ENCODE results near the gene RGS3. TPM values are rescaled to one million over a fixed set of nuclear protein-coding genes. Genes with fewer than 3 reads are reported as not detected.

Gene RGS3
- polyA plus RNA-seq, 1 experiment: 41.0 TPM

DNA sequence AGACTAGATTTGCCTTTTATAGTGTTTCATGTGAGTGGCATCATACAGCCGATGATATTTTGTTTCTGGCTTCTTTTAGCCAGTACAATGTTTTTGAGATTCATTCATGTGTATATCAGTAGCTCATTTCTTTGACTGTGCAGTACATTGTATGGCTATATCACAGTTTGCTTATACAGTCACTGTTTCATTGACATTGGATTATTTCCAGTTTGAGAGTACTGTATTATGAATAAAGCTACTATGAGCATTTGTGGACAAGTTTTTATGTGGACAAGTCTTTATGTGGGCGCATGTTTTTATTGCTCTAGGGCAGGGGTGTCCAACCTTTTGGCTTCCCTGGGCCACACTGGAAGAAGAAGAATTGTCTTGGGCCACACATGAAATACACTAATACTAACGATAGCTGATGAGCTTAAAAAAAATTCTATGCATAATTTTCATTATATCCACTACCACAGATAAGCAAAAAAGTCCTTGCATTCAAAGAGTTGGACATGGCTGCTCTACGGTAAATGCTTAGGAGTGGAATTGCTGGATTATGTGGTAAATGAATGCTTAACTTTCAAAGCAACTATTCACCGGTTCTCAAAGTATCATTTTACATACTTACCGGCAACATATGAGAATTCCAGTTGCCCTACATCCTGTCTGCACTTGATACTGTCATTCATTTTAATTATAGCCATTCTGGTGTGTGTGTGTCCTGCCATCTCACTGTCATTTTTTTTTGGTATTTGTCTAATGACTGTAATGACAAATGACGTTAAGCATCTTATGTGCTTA lies 177.8 kb downstream of the RGS3 start:
- ChIA-PET CTCF (interaction anchor here (0.7 to 2.1 kb wide), 4 partner anchors 14 to 50 kb away, joined by 3 to 8 read pairs (median 5); no protein-coding TSS in a partner anchor), POLR2A (no interaction called here)
- TF ChIP-seq, protein P1, sequence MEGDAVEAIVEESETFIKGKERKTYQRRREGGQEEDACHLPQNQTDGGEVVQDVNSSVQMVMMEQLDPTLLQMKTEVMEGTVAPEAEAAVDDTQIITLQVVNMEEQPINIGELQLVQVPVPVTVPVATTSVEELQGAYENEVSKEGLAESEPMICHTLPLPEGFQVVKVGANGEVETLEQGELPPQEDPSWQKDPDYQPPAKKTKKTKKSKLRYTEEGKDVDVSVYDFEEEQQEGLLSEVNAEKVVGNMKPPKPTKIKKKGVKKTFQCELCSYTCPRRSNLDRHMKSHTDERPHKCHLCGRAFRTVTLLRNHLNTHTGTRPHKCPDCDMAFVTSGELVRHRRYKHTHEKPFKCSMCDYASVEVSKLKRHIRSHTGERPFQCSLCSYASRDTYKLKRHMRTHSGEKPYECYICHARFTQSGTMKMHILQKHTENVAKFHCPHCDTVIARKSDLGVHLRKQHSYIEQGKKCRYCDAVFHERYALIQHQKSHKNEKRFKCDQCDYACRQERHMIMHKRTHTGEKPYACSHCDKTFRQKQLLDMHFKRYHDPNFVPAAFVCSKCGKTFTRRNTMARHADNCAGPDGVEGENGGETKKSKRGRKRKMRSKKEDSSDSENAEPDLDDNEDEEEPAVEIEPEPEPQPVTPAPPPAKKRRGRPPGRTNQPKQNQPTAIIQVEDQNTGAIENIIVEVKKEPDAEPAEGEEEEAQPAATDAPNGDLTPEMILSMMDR (IDR thresholded peaks at IDR 0.05; ENCODE audit: low read depth, low read length): no peak
- no peak for DNase-seq (ENCODE audit: low read depth, low spot score)
- Histone ChIP-seq H3K27ac (ENCODE audit: low read depth, low read length) (no peak overlapping the region), H3K27me3 (ENCODE audit: control insufficient read depth, insufficient read depth, low read length) (no peaks in the 10 kb centered on the region), H3K9me3 (ENCODE audit: control insufficient read depth, insufficient read depth, low read length) (no peaks in the 10 kb centered on the region), H3K4me3 (ENCODE audit: low read depth, low read length) (no peak overlapping the region)

DNA sequence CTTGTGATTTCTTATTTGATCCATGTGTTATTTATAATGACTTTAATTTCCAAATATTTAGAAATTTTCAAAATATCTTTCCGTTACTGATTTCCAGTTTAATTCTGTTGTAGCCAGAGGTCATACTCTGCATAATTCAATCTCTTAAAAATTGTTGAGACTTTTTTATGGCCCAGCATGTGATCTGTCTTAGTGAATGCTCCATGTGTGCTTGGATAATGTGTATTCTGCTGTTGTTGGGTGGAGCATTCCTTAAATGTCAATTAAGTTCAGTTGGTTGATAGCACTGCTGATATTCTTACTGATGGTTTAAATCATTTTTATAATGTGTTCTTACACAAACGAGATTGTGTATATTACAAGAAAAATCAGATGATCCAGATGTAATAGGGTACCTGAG lies 180.8 kb downstream of the RGS3 start:
- POLR2A ChIA-PET: no interaction called here
- DNase-seq (ENCODE audit: low read depth, low spot score): no peak

DNA sequence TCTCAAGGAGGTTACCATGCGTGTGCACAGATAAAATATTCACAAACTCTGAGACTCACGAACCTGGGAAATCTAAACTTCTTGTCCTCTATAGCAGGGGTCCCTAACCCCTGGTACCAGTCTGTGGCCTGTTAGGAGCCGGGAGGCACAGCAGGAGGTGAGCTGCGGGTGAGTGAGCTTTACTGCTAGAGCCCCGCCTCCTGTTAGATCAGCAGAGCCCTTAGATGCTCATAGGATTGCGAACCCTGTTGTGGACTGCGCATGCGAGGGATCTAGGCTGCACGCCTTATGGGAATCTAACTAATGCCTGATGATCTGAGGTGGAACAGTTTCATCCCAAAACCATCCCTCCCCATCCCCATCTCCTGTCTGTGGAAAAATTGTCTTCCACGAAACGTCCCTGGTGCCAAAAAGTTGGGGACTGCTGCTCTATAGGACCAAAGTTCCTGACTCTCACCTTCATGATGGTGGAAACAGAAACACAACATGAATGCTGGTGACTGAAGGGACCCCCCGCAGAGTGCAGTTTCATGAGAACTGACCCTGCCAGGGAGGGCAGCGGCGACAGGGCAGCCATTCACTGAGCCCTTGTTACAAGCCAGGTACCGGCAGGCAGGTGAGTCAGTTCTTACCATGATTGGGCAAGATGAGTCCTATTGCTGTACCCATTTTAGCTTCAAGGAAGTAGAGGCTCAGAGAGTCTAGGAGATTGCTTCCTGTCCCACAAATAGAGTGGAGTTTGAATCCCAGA lies 181.9 kb downstream of the RGS3 start:
- no peak overlapping the region for H3K27ac ChIP-seq (ENCODE audit: low read depth, low read length)
- no peaks in the 10 kb centered on the region for H3K27me3 ChIP-seq (ENCODE audit: control insufficient read depth, insufficient read depth, low read length)
- no peak for DNase-seq (ENCODE audit: low read depth, low spot score)
- POLR2A ChIA-PET: no interaction called here
- CTCF ChIA-PET: interaction anchor here (0.9 kb wide), 1 partner anchor 10 kb away, joined by 3 read pairs; no protein-coding TSS in a partner anchor
- H3K9me3 ChIP-seq (ENCODE audit: control insufficient read depth, insufficient read depth, low read length): no peaks in the 10 kb centered on the region; the same call in 1 of the 2 replicates
- TF ChIP-seq, protein P1 (IDR thresholded peaks at IDR 0.05; ENCODE audit: low read depth, low read length): no peak
- no peak overlapping the region for H3K4me3 ChIP-seq (ENCODE audit: low read depth, low read length)

More for the DNA sequence above, 180.8 kb downstream of the RGS3 start:
- Histone ChIP-seq H3K27ac (ENCODE audit: low read depth, low read length) (no peak overlapping the region), H3K4me3 (ENCODE audit: low read depth, low read length) (no peak overlapping the region), H3K9me3 (ENCODE audit: control insufficient read depth, insufficient read depth, low read length) (no peaks in the 10 kb centered on the region; the same call in 1 of the 2 replicates), H3K27me3 (ENCODE audit: control insufficient read depth, insufficient read depth, low read length) (no peaks in the 10 kb centered on the region)
- TF ChIP-seq, protein P1 (IDR thresholded peaks at IDR 0.05; ENCODE audit: low read depth, low read length): no peak
- CTCF ChIA-PET: interaction anchor here (0.7 kb wide), 1 partner anchor 53 kb away, joined by 3 read pairs; no protein-coding TSS in a partner anchor

DNA sequence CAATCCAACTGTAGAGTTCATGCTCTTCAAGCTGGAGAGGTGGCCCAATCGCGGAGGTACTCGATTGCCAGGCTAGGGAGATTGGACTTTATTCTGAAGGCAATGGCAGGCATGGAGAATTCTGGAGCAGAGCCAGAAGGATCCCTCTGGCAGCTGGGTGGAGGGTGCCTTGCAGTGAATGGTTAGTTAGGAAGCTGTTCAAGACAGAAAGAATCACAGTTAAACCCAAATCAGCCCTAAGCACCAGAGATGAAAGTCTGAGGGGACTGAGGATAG lies 182.4 kb downstream of the RGS3 start:
- no peak for DNase-seq (ENCODE audit: low read depth, low spot score)
- Histone ChIP-seq H3K27ac (ENCODE audit: low read depth, low read length) (no peak overlapping the region), H3K4me3 (ENCODE audit: low read depth, low read length) (no peak overlapping the region), H3K9me3 (ENCODE audit: control insufficient read depth, insufficient read depth, low read length) (no peaks in the 10 kb centered on the region; the same call in 1 of the 2 replicates), H3K27me3 (ENCODE audit: control insufficient read depth, insufficient read depth, low read length) (no peaks in the 10 kb centered on the region)
- ChIA-PET POLR2A (no interaction called here), CTCF (interaction anchor here (0.9 kb wide), 1 partner anchor 10 kb away, joined by 3 read pairs; no protein-coding TSS in a partner anchor)
- TF ChIP-seq, protein P1 (IDR thresholded peaks at IDR 0.05; ENCODE audit: low read depth, low read length): no peak

DNA sequence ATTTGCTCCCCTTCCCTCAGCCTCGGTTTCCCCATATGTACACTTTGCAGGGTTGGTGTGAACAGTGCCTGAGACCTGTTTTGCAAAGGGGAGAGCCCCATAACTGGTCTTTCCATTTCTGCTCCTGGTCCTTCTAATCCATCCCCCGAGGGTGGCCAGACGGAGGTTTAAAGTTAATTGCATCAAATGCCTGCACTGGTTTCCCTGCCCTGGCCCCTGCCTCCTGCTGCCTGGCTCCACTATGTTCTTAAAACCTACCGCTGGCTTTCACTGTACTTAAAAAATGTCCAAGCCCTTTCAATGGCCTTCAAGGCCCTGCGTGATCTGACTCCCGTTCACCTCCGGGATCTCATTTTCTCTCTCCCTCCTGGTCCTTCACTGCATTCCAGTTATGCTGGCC lies 183.0 kb downstream of the RGS3 start:
- DNase-seq (ENCODE audit: low read depth, low spot score): no peak
- CTCF ChIA-PET: no interaction called here
- TF ChIP-seq, protein P1 (IDR thresholded peaks at IDR 0.05; ENCODE audit: low read depth, low read length): no peak

More for the DNA sequence above, 183.0 kb downstream of the RGS3 start:
- Histone ChIP-seq H3K9me3 (ENCODE audit: control insufficient read depth, insufficient read depth, low read length) (no peaks in the 10 kb centered on the region; the same call in 1 of the 2 replicates), H3K4me3 (ENCODE audit: low read depth, low read length) (no peak overlapping the region), H3K27me3 (ENCODE audit: control insufficient read depth, insufficient read depth, low read length) (no peaks in the 10 kb centered on the region), H3K27ac (ENCODE audit: low read depth, low read length) (no peak overlapping the region)
- POLR2A ChIA-PET: interaction anchor here (0.7 kb wide), 1 partner anchor 31 kb away, joined by 4 read pairs; no protein-coding TSS in a partner anchor
